Type B pancreatic cell (in vitro differentiated cells): ENCODE data around the gene STPG1. TPM values are rescaled to one million over a fixed set of nuclear protein-coding genes. Genes with fewer than 3 reads are reported as not detected.
"Not testable (repeated sequence)": the region's sequence is repeated elsewhere in the genome, so short reads cannot be mapped to it uniquely, and the experiment has no call there.

Experiments
- DNase-seq: peaks from one replicate; pipeline ENCODE4 v3.0.0; 2021; ENCODE audit warnings: mixed read lengths; ENCODE audit not compliant: unreplicated experiment; ENCODE audit errors: extremely low spot score
- H3K27ac Mint-ChIP-seq: 2 replicates; pipeline ENCODE4 v1.8.0; 2021; ENCODE audit warnings: mild to moderate bottlenecking, mixed read lengths
- H3K27me3 Mint-ChIP-seq: 2 replicates; pipeline ENCODE4 v1.8.0; 2021; ENCODE audit warnings: mixed read lengths
- H3K36me3 Mint-ChIP-seq: 2 replicates; pipeline ENCODE4 v1.8.0; 2021; ENCODE audit warnings: mixed read lengths
- H3K4me1 Mint-ChIP-seq: one replicate; pipeline ENCODE4 v1.8.0; 2021; ENCODE audit warnings: mixed read lengths; ENCODE audit not compliant: unreplicated experiment
- H3K4me3 Mint-ChIP-seq: 2 replicates; pipeline ENCODE4 v1.8.0; 2021; ENCODE audit warnings: mild to moderate bottlenecking, mixed read lengths
- H3K9me3 Mint-ChIP-seq: 2 replicates; pipeline ENCODE4 v1.8.0; 2021; ENCODE audit warnings: mixed read lengths
- total RNA-seq: library from RNA; stranded (reverse); gene quantifications from 2 replicates; pipeline ENCODE4 v1.2.1, GENCODE V29; 2021; ENCODE audit warnings: low replicate concordance
- TF ChIP-seq, protein P1 (sequence below): fragments of 200-600 bp; sonication (generic); conservative IDR thresholded peaks from 2 replicates; pipeline ENCODE4 v1.5.0; 2021; ENCODE audit warnings: antibody characterized with exemption, mild to moderate bottlenecking

STPG1 gene
- total RNA-seq, 1 donor from 2014 or later: 8.7 TPM

DNA sequence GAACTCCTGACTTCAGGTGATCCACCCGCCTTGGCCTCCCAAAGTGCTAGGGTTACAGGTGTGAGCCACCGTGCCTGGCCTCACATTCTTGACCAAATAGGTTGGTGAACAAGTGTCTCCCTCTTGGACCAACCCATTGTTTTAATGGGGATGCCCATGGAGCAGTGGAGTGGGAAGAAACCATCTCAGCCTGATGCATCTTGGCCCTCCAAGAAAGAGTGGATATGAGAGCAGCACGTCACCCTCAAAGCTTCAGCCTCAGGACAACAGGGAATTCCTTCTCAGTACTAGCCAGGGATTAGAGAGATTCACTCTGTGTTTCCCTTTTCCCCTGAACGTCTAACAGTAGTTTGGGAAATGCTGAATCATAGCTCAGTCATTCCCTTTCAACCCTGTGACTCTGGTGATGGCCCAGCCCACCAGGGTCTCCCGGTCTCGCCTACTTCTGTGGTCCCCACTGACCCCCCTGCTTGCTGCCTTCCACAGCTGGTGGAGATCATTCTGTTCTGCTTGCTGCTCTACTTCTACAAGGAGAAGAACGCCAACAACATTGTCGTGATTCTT is 39.4 kb upstream of the STPG1 start:
- no peak for DNase-seq
- Mint-ChIP-seq H3K4me1 (no peaks in the 10 kb centered on the region), H3K27me3 (no peaks in the 10 kb centered on the region)

DNA sequence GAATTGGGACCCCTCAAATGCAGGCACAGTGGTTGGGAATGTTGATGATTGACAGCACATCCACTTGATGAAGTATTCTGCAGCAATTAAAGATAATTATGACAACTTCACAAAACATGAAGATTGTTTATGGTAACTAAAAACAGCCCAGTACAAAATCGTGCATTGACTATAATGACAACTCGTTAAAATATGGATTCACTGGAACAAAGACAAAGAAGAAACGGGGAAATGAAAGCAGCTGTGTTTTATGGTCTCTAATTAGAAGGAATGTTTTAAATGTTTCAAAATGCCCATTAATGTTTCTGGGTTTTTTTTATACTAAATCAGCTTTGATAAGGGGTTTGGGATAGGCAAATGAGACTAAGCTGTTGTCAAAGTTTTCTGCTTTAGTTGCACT is 38.2 kb upstream of the STPG1 start:
- H3K9me3 Mint-ChIP-seq: no peaks in the 10 kb centered on the region
- H3K27ac Mint-ChIP-seq: no peak overlapping the region

More for the DNA sequence above, 39.4 kb upstream of the STPG1 start:
- no peak overlapping the region for H3K27ac Mint-ChIP-seq
- H3K36me3 Mint-ChIP-seq: peaks cover 11% of the 10 kb centered on the region
- no peak overlapping the region for H3K4me3 Mint-ChIP-seq
- H3K9me3 Mint-ChIP-seq: no peaks in the 10 kb centered on the region
- TF ChIP-seq, protein P1, sequence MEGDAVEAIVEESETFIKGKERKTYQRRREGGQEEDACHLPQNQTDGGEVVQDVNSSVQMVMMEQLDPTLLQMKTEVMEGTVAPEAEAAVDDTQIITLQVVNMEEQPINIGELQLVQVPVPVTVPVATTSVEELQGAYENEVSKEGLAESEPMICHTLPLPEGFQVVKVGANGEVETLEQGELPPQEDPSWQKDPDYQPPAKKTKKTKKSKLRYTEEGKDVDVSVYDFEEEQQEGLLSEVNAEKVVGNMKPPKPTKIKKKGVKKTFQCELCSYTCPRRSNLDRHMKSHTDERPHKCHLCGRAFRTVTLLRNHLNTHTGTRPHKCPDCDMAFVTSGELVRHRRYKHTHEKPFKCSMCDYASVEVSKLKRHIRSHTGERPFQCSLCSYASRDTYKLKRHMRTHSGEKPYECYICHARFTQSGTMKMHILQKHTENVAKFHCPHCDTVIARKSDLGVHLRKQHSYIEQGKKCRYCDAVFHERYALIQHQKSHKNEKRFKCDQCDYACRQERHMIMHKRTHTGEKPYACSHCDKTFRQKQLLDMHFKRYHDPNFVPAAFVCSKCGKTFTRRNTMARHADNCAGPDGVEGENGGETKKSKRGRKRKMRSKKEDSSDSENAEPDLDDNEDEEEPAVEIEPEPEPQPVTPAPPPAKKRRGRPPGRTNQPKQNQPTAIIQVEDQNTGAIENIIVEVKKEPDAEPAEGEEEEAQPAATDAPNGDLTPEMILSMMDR: no peak

DNA sequence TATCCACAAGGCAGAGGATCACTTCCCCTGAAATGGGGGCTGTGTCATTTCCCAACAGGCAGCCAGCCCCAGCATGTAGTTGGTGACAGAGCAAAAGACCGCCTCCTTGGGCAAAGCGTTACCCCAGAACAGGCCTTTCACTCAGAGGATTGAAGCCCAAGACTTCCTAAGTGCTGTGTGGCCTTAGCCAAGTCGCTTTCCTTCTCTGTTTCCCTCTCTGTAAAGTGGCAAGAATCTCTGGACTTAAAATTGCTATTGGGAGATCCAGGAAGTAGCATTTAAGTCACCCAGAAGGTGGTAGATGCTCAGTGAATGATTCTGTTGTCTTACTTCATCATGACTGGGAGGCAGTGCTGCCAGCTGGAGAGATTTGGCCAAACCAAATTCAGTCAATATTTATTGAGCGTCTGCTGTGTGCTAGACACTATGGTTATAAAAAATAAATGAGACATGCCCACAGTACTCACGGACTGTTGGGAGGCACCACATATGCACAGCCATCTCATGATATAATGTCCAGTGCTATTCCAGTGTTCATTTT is 37.3 kb upstream of the STPG1 start:
- no peak for DNase-seq
- TF ChIP-seq, protein P1: no peak
- H3K4me1 Mint-ChIP-seq: no peaks in the 10 kb centered on the region
- H3K4me3 Mint-ChIP-seq: no peak overlapping the region
- peaks cover 21% of the 10 kb centered on the region for H3K36me3 Mint-ChIP-seq
- H3K27ac Mint-ChIP-seq: no peak overlapping the region
- no peaks in the 10 kb centered on the region for H3K9me3 Mint-ChIP-seq
- H3K27me3 Mint-ChIP-seq: no peaks in the 10 kb centered on the region

More for the DNA sequence above, 38.2 kb upstream of the STPG1 start:
- TF ChIP-seq, protein P1: no peak
- H3K36me3 Mint-ChIP-seq: peaks cover 17% of the 10 kb centered on the region
- no peaks in the 10 kb centered on the region for H3K4me1 Mint-ChIP-seq
- no peak overlapping the region for H3K4me3 Mint-ChIP-seq
- H3K27me3 Mint-ChIP-seq: no peaks in the 10 kb centered on the region
- DNase-seq: no peak

DNA sequence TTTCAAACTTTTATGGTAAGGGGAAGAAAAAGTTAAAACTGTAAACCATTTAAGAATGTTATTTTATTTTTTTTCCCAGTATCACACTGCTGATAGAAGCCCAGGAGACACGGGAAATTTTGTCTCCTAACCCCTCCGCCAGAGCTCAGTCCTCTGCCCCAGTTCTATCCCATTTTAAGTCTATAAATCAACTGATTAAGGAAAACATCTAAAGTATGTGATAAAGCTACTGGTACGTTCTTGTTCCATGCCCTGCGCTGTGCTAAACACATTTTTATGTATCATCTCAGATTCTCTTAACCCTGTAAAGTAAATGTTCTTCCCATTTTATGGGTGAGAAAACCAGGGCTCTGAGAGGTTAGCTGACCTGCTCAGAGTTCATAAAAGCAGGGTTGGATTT is 36.7 kb upstream of the STPG1 start:
- Mint-ChIP-seq H3K27me3 (no peaks in the 10 kb centered on the region), H3K9me3 (no peaks in the 10 kb centered on the region), H3K4me1 (no peaks in the 10 kb centered on the region), H3K36me3 (peaks cover 21% of the 10 kb centered on the region), H3K27ac (no peak overlapping the region), H3K4me3 (no peak overlapping the region)
- TF ChIP-seq, protein P1: no peak
- DNase-seq: no peak

DNA sequence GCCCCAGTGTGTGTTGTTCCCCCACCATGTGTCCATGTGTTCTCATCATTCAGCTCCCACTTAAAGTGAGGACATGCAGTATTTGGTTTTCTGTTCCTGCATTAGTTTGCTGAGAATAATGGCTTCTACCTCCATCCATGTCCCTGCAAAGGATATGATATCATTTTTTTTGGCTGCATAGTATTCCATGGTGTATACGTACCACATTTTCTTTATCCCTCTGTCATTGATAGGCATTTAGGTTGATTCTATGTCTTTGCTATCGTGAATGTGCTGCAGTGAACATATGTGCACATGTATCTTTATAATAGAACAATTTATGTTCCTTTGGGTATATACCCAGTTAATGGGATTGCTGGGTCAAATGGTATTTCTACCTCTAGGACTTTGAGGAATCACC is 32.9 kb upstream of the STPG1 start:
- H3K27ac Mint-ChIP-seq, H3K4me3 Mint-ChIP-seq, DNase-seq, H3K4me1 Mint-ChIP-seq, H3K9me3 Mint-ChIP-seq, H3K27me3 Mint-ChIP-seq: not testable (repeated sequence)
- peaks cover 20% of the 10 kb centered on the region for H3K36me3 Mint-ChIP-seq

DNA sequence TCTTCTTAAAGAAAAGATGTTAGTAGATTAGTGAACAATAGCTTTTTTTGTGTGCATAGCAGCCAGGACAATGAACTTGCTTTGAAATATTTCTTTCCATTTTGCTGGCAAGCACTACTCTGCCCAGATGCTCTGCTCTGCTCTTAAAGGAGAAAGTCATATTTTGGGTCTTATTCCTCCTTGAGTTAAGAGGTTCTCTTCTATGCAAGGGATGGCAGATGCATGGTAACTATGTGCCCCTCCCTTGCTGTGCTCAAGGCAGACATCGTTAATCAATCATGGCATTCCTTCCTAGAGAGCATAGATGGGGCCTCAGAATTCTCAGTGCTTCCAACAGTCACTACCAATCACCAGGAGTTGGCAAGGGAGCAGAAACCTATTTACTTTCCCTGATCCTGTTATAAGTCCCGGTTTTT is 29.7 kb upstream of the STPG1 start:
- Mint-ChIP-seq H3K9me3 (no peaks in the 10 kb centered on the region), H3K27me3 (no peaks in the 10 kb centered on the region), H3K27ac (no peak overlapping the region), H3K36me3 (peaks cover 15% of the 10 kb centered on the region), H3K4me1 (peaks cover 23% of the 10 kb centered on the region), H3K4me3 (no peak overlapping the region)
- TF ChIP-seq, protein P1: no peak
- no peak for DNase-seq
